HG03571 (cell line): ENCODE results near the gene VAV2.

ENCODE experiments used
- ATAC-seq: cut with Tn5 transposase; IDR thresholded peaks from one replicate; pipeline ENCODE4 v1.9.1; 2021; ENCODE audit not compliant: unreplicated experiment

VAV2 gene

GRCh38 chr9:133879615-133880014 lies 112.5 kb downstream of the VAV2 start:
- no peak for ATAC-seq

- ATAC-seq = no peak
These were observed 113.7 kb downstream of the VAV2 start for GRCh38 chr9:133878402-133878801.

GRCh38 chr9:133877967-133878366 lies 114.2 kb downstream of the VAV2 start:
- ATAC-seq = no peak

- ATAC-seq = no peak
These were observed 114.8 kb downstream of the VAV2 start for GRCh38 chr9:133877327-133877726.

- ATAC-seq = no peak
These were observed 115.3 kb downstream of the VAV2 start for GRCh38 chr9:133876836-133877235.

GRCh38 chr9:133876144-133876543 lies 116.0 kb downstream of the VAV2 start:
- no peak for ATAC-seq

- no peak for ATAC-seq
These were observed 117.0 kb downstream of the VAV2 start for GRCh38 chr9:133875131-133875530.

- ATAC-seq = no peak
These were observed 117.5 kb downstream of the VAV2 start for GRCh38 chr9:133874659-133875058.

GRCh38 chr9:133874060-133874657 lies 118.0 kb downstream of the VAV2 start:
- ATAC-seq = no peak

GRCh38 chr9:133873461-133873891 lies 118.6 kb downstream of the VAV2 start:
- ATAC-seq = no peak

GRCh38 chr9:133873009-133873408 lies 119.1 kb downstream of the VAV2 start:
- ATAC-seq = no peak

- no peak for ATAC-seq
These were observed 121.2 kb downstream of the VAV2 start for GRCh38 chr9:133870598-133871595.

GRCh38 chr9:133869674-133870405 lies 122.3 kb downstream of the VAV2 start:
- ATAC-seq = no peak

GRCh38 chr9:133868203-133868602 lies 123.9 kb downstream of the VAV2 start:
- ATAC-seq = no peak

GRCh38 chr9:133866946-133867345 lies 125.2 kb downstream of the VAV2 start:
- ATAC-seq = no peak

- ATAC-seq = no peak
These were observed 128.1 kb downstream of the VAV2 start for GRCh38 chr9:133864011-133864410.

GRCh38 chr9:133863257-133863592 lies 128.9 kb downstream of the VAV2 start:
- no peak for ATAC-seq

GRCh38 chr9:133862585-133863256 lies 129.4 kb downstream of the VAV2 start:
- ATAC-seq = no peak

GRCh38 chr9:133861692-133862091 lies 130.4 kb downstream of the VAV2 start:
- ATAC-seq = no peak

GRCh38 chr9:133861086-133861485 lies 131.0 kb downstream of the VAV2 start:
- ATAC-seq = no peak

- no peak for ATAC-seq
These were observed 133.4 kb downstream of the VAV2 start for GRCh38 chr9:133858771-133859170.
